ENCODE data around the gene GYS1. TPM values are rescaled to one million over a fixed set of nuclear protein-coding genes. Genes with fewer than 3 reads are reported as not detected.

The GYS1 gene
- polyA plus RNA-seq, 1 experiment: 19.5 TPM

GRCh38 chr19:49014123-49014869 lies 21.2 kb upstream of the GYS1 start:
- Histone ChIP-seq H3K9me3 (ENCODE audit: control insufficient read depth, insufficient read depth, low read length) (no peaks in the 10 kb centered on the region; the same call in 1 of the 2 replicates), H3K27me3 (ENCODE audit: control insufficient read depth, insufficient read depth, low read length) (no peaks in the 10 kb centered on the region), H3K4me3 (ENCODE audit: low read depth, low read length) (no peak overlapping the region), H3K27ac (ENCODE audit: low read depth, low read length) (no peak overlapping the region)
- no peak for TF ChIP-seq CTCF (IDR thresholded peaks at IDR 0.05; ENCODE audit: low read depth, low read length)
- POLR2A ChIA-PET: no interaction called here
- CTCF ChIA-PET: interaction anchor here (1.2 to 2.3 kb wide), 2 partner anchors 14 to 21 kb away, joined by 4 to 12 read pairs; partner anchors contain the start of genes GYS1 and RUVBL2
- no peak for DNase-seq (ENCODE audit: low read depth, low spot score)

DNA sequence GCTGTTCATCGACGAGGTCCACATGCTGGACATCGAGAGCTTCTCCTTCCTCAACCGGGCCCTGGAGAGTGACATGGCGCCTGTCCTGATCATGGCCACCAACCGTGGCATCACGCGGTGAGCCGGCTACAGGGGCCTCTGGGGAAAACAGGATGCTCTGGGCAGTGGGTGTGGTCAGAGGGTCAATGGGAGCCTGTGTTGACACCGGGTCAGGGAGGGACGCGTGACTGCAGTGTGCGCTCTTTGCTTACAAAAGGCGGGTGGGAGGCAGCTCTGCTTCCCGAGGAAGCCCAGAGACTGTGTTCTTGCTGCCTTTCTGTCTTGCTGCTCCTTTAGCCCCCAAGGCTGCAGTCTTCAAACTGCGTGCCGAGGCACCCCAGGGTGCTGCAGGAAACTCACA lies 18.1 kb upstream of the GYS1 start:
- DNase-seq (ENCODE audit: low read depth, low spot score): no peak
- Histone ChIP-seq H3K27me3 (ENCODE audit: control insufficient read depth, insufficient read depth, low read length) (no peaks in the 10 kb centered on the region), H3K4me3 (ENCODE audit: low read depth, low read length) (no peak overlapping the region), H3K9me3 (ENCODE audit: control insufficient read depth, insufficient read depth, low read length) (no peaks in the 10 kb centered on the region; the same call in 1 of the 2 replicates), H3K27ac (ENCODE audit: low read depth, low read length) (no peak overlapping the region)
- CTCF ChIA-PET: interaction anchor here (1.2 kb wide), 1 partner anchor 11 kb away, joined by 4 read pairs; no protein-coding TSS in a partner anchor
- POLR2A ChIA-PET: no interaction called here
- TF ChIP-seq CTCF (IDR thresholded peaks at IDR 0.05; ENCODE audit: low read depth, low read length): no peak

- DNase-seq (ENCODE audit: low read depth, low spot score): no peak
- Histone ChIP-seq H3K27ac (ENCODE audit: low read depth, low read length) (no peak overlapping the region), H3K4me3 (ENCODE audit: low read depth, low read length) (no peak overlapping the region), H3K27me3 (ENCODE audit: control insufficient read depth, insufficient read depth, low read length) (no peaks in the 10 kb centered on the region), H3K9me3 (ENCODE audit: control insufficient read depth, insufficient read depth, low read length) (no peaks in the 10 kb centered on the region; the same call in 1 of the 2 replicates)
- ChIA-PET CTCF (interaction anchor here (1.2 to 2.2 kb wide), 2 partner anchors 11 to 17 kb away, joined by 4 to 14 read pairs; partner anchors contain the start of genes GYS1 and RUVBL2), POLR2A (no interaction called here)
- TF ChIP-seq CTCF (IDR thresholded peaks at IDR 0.05; ENCODE audit: low read depth, low read length): no peak
Observed at GRCh38 chr19:49010453-49010852, 17.3 kb upstream of the GYS1 start.

GRCh38 chr19:49009828-49010227 lies 16.7 kb upstream of the GYS1 start:
- Histone ChIP-seq H3K27ac (ENCODE audit: low read depth, low read length) (no peak overlapping the region), H3K27me3 (ENCODE audit: control insufficient read depth, insufficient read depth, low read length) (no peaks in the 10 kb centered on the region), H3K9me3 (ENCODE audit: control insufficient read depth, insufficient read depth, low read length) (no peaks in the 10 kb centered on the region; the same call in 1 of the 2 replicates), H3K4me3 (ENCODE audit: low read depth, low read length) (no peak overlapping the region)
- DNase-seq (ENCODE audit: low read depth, low spot score): no peak
- POLR2A ChIA-PET: no interaction called here
- CTCF ChIA-PET: interaction anchor here (1.0 to 2.9 kb wide), 4 partner anchors 10 to 137 kb away, joined by 3 to 30 read pairs (median 10); partner anchors contain the start of genes GYS1 and RUVBL2
- no peak for TF ChIP-seq CTCF (IDR thresholded peaks at IDR 0.05; ENCODE audit: low read depth, low read length)

- no peak for TF ChIP-seq CTCF (IDR thresholded peaks at IDR 0.05; ENCODE audit: low read depth, low read length)
- CTCF ChIA-PET: no interaction called here
- Histone ChIP-seq H3K27me3 (ENCODE audit: control insufficient read depth, insufficient read depth, low read length) (no peaks in the 10 kb centered on the region), H3K4me3 (ENCODE audit: low read depth, low read length) (no peak overlapping the region), H3K27ac (ENCODE audit: low read depth, low read length) (no peak overlapping the region), H3K9me3 (ENCODE audit: control insufficient read depth, insufficient read depth, low read length) (no peaks in the 10 kb centered on the region; the same call in 1 of the 2 replicates)
- DNase-seq (ENCODE audit: low read depth, low spot score): no peak
- POLR2A ChIA-PET: interaction anchor here (1.0 kb wide), 1 partner anchor 15 kb away, joined by 4 read pairs; no protein-coding TSS in a partner anchor
Observed at GRCh38 chr19:49006905-49007304, 13.8 kb upstream of the GYS1 start.

All from AG04450 (cell line).